ENCODE data around the gene ARID1A. TPM values are rescaled to one million over a fixed set of nuclear protein-coding genes. Genes with fewer than 3 reads are reported as not detected.
A peak's percentile ranks its signal among the peaks of the same experiment; 100 is the strongest.

The ARID1A gene
- total and polyA plus RNA-seq, 9 of the 15 experiments (the other 6 are each of a cell fraction or from before 2014, with no cell fraction given), result 8.3 to 88.3 (median 22.5) TPM

- TF ChIP-seq HES1 (IDR thresholded peaks at IDR 0.05; ENCODE audit: low read depth), result no peak
- no peak for TF ChIP-seq SIN3B (IDR thresholded peaks at IDR 0.05; ENCODE audit: low read depth)
- 0 out of 2 replicates have a peak, but pooled peaks have one; percentile 7 for TF ChIP-seq CBX1 (IDR thresholded peaks at IDR 0.05; ENCODE audit: low read depth)
- TF ChIP-seq ZFP1 (CRISPR knock-in tag; IDR thresholded peaks at IDR 0.05), result no peak
- 0 out of 2 replicates have a peak, but pooled peaks have one; percentile 2 for TF ChIP-seq MAFF (IDR thresholded peaks at IDR 0.05; ENCODE audit: low read length)
- TF ChIP-seq PCBP2 (IDR thresholded peaks at IDR 0.05; ENCODE audit: low read depth, low read length, poor library complexity, severe bottlenecking), result no peak
- TF ChIP-seq HNRNPK (IDR thresholded peaks at IDR 0.05; ENCODE audit: low read depth, low read length, poor library complexity, severe bottlenecking), result no peak
- no peak for TF ChIP-seq ATF7 (IDR thresholded peaks at IDR 0.05)
- 0 out of 2 replicates have a peak, but pooled peaks have one; percentile 5 for TF ChIP-seq POLR2AphosphoS5 (IDR thresholded peaks at IDR 0.05; ENCODE audit: control insufficient read depth, insufficient read depth, low read depth, low read length)
- TF ChIP-seq HSF4 (CRISPR knock-in tag; IDR thresholded peaks at IDR 0.05; ENCODE audit: borderline replicate concordance), result no peak
- no peak for TF ChIP-seq ZBTB43 (CRISPR knock-in tag; IDR thresholded peaks at IDR 0.05)
- no peak for TF ChIP-seq KHSRP (IDR thresholded peaks at IDR 0.05)
- no peak for TF ChIP-seq ZBTB5 (IDR thresholded peaks at IDR 0.05)
- no peak for TF ChIP-seq TEAD1 (CRISPR knock-in tag; IDR thresholded peaks at IDR 0.05)
- no peak for TF ChIP-seq EGR1 (conservative IDR thresholded peaks at IDR 0.05)
- no peak for TF ChIP-seq ZC3H4 (CRISPR knock-in tag; IDR thresholded peaks at IDR 0.05; ENCODE audit: borderline replicate concordance)
- 0 out of 2 replicates have a peak, but pooled peaks have one; percentile 53 for TF ChIP-seq AFF4 (CRISPR knock-in tag; IDR thresholded peaks at IDR 0.05)
- TF ChIP-seq MECOM (CRISPR knock-in tag; IDR thresholded peaks at IDR 0.05), result no peak
- no peak for TF ChIP-seq ARID1B (IDR thresholded peaks at IDR 0.05)
- TF ChIP-seq KAT7 (CRISPR knock-in tag; IDR thresholded peaks at IDR 0.05; ENCODE audit: borderline replicate concordance), result no peak
Measured at GRCh38 chr1:26693599-26694572, 1.9 kb upstream of the ARID1A start (continued).

Measured in K562 (cell line).